HG03103 (cell line): ENCODE results near the gene PDE12.
"Not testable (repeated sequence)": the region's sequence is repeated elsewhere in the genome, so short reads cannot be mapped to it uniquely, and the experiment has no call there.

Experiments used
- ATAC-seq: cut with Tn5 transposase; IDR thresholded peaks from one replicate; pipeline ENCODE4 v1.9.1; 2021; ENCODE audit warnings: low read depth; ENCODE audit not compliant: unreplicated experiment

Gene PDE12

GRCh38 chr3:57583544-57583943, 27.5 kb downstream of the PDE12 start:
- no peak for ATAC-seq

- no peak for ATAC-seq
Measured at GRCh38 chr3:57586778-57587177, 30.7 kb downstream of the PDE12 start.

GRCh38 chr3:57587905-57588304, 31.8 kb downstream of the PDE12 start:
- ATAC-seq = no peak

- ATAC-seq = no peak
Measured at GRCh38 chr3:57592306-57592705, 36.2 kb downstream of the PDE12 start.

GRCh38 chr3:57594144-57594543, 38.1 kb downstream of the PDE12 start:
- no peak for ATAC-seq

GRCh38 chr3:57594576-57594975, 38.5 kb downstream of the PDE12 start:
- no peak for ATAC-seq

- no peak for ATAC-seq
Measured at GRCh38 chr3:57596495-57597126, 40.5 kb downstream of the PDE12 start.

- ATAC-seq = peak; percentile 89
Measured at GRCh38 chr3:57597127-57597923, 41.3 kb downstream of the PDE12 start, which contains the start of gene ARF4. ARF4 (minus strand) TSS chr3:57597344; CDS start chr3:57597140, 204 bp downstream.

GRCh38 chr3:57598765-57599360, 42.8 kb downstream of the PDE12 start:
- no peak for ATAC-seq

- ATAC-seq = no peak
Measured at GRCh38 chr3:57600195-57600594, 44.1 kb downstream of the PDE12 start.

GRCh38 chr3:57604971-57605370, 48.9 kb downstream of the PDE12 start:
- no peak for ATAC-seq

GRCh38 chr3:57605683-57606082, 49.6 kb downstream of the PDE12 start:
- ATAC-seq = no peak

GRCh38 chr3:57611870-57612269, 55.8 kb downstream of the PDE12 start:
- not testable (repeated sequence) for ATAC-seq

- ATAC-seq = no peak
Measured at GRCh38 chr3:57616233-57616632, 60.2 kb downstream of the PDE12 start.
